ENCODE measurements around the gene AGAP1. TPM values are rescaled to one million over a fixed set of nuclear protein-coding genes. Genes with fewer than 3 reads are reported as not detected.

Gene AGAP1
- total RNA-seq, 1 donor from 2014 or later: 13.5 TPM

DNA sequence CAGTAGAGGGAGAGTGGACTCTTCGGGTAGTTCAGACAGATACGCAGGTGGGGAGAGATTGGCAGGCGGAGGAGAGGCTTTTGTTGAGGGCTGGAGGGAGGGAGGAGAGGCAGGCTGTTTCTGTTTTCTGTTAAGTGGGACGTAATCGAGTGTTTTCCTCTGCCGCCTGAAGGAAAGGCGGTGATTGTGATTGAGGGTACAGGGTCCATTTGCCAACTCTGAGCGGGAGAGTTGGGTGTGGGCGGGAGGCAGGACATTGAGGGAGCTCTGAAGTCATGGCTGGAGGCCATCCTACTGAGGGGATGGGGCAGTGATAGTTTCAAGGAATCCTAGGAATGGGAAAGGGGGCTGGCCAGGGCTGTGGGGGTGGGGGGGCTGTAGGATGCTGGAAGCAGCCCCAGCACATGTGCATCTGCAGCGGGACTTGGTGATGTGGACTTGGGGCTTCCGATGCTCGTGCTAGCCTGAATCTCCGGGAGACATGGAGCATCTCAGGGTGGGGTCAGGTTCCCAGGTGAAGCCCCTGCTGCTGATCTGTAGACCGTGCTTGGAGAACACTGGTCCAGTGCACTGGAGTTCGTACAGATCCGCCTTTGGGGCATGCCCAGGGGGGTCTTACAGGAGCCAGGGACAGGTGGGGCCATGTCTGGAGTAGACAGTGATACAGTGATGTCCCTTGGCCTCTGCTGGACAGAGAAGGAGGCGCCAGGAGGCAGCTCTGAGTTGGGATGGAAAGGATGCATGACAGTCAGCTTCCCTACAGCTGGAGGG is 167.5 kb downstream of the AGAP1 start:
- no peak for DNase-seq (ENCODE audit: low spot score)

GRCh38 chr2:235661952-235662351 is 168.1 kb downstream of the AGAP1 start:
- no peak for DNase-seq (ENCODE audit: low spot score)

DNA sequence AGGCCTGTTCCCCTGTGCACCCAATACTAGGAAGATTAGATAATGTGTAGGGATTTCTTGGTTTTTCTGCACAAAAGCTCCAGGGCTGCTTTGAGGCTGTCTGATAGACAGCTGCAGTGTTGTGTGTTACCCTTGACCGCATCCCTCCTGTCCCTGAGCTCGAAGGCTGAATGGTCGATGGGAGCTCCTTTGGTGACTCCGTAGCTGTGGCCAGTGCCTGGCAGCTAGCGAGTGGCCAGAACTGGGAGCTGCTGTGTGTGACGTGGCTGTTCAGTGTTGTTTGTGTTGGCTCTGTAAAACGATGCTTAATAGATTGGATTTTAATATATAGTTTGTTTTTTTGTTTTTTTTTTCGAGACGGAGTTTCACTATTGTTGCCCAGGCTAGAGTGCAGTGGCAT is 170.0 kb downstream of the AGAP1 start:
- no peak for DNase-seq (ENCODE audit: low spot score)

DNA sequence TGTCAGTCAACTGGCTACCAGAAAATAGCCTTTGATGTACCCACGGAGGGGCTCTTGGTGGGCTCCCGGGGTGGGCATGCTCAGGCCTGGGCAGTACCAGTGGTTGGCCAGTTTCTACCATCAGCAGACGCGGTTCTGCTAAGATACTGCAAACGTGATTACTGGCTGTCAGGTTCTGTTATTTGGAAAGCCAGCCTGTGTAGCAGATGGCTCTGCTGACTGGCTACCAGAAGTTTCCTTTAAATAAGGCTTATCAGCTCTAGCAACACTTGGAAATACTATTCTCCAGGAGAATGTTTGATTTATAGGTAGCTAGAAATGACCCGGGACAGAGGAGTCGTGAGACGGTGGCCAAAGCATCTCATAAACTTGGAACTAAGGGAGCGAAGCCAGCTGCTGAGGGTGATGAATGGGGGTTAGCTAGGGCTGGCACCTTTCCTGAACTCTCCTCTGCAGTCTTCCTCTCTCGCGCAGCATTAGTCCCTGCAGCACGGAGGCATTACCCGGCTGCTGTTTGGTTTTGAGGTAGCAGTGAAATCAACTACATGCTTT is 171.9 kb downstream of the AGAP1 start:
- DNase-seq (ENCODE audit: low spot score): peak; percentile 42

- DNase-seq (ENCODE audit: low spot score): peak; percentile 91
Measured at GRCh38 chr2:235666213-235666781, 172.5 kb downstream of the AGAP1 start.

DNA sequence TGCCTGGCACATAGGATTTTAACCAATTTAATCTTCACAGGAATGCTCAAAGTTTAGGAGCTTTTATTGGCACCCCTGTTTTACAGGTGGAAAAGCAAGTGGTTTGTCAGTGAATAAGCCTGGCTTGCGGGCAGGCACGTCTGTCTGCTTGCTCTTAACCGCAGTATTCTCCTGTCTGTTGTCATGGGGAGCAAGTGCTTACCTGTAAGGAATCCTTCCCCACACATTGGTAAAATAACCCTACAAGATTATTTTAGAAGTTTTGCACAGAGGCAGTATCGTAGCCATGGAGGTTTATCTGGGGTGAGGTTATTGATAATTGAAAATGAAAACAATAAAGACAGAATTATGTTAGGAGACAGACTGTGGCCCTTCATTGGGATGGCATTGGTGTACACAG is 174.9 kb downstream of the AGAP1 start:
- no peak for DNase-seq (ENCODE audit: low spot score)

- DNase-seq (ENCODE audit: low spot score): peak; percentile 69
Measured at GRCh38 chr2:235669269-235669831, 175.5 kb downstream of the AGAP1 start.

- peak; percentile 77 for DNase-seq (ENCODE audit: low spot score)
Measured at GRCh38 chr2:235669983-235670962, 176.4 kb downstream of the AGAP1 start.

- DNase-seq (ENCODE audit: low spot score): no peak
Measured at GRCh38 chr2:235670974-235671787, 177.3 kb downstream of the AGAP1 start.

DNA sequence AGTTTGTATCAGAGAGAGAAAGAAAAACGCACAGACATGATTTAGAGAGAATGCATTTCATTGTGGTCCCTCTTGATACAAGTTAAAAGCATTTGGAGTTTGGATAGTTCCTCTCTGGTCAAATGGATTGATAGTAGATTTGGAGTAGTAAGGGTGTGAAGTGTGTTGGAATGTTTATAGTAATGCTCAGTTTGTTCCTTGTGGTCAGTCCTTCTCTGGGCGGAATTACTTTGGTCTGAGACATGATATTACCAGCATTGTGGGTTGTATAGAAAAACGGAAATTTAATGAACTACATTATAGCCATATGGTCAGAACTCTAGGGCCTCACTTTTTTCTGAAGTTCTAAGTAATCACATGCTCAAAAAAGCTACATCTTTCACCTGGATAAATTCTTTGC is 178.9 kb downstream of the AGAP1 start:
- DNase-seq (ENCODE audit: low spot score): no peak

DNA sequence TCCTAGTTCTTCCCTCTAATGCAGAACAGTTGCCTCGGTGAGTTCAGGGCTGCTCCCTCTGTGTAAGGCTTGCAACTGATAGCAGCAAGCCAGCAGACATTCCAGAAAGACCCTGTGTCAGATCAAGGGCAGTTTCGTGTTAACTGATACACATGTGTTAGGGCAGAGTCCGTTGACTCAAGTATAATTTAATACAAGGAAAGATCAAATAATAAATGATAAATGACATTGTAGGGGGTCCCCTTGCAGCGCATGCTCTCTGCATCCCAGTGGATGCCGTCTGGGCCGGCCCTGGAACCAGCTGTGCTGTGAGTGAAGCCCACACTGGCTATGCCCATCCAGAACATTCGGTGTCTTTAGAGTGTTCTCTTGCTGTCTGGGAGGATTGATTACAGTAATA is 180.3 kb downstream of the AGAP1 start:
- DNase-seq (ENCODE audit: low spot score): no peak

DNA sequence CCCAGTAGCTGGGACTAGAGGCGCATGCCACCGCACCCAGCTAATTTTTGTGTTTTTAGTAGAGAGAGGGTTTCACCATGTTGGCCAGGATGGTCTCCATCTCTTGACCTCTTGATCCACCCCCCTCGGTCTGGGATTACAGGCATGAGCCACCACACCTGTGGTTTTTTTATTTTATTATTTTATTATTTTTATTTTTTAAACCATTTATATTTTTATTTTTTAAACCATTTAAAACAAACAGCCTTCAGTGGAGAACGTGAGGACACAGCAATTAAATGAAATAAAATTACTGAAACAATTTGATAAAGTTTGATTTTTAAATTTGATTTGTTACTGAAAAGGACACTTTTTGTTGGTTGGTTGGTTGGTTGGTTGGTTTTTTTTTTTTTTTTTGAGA is 181.0 kb downstream of the AGAP1 start:
- DNase-seq (ENCODE audit: low spot score): no peak

GRCh38 chr2:235675678-235676535 is 182.1 kb downstream of the AGAP1 start:
- DNase-seq (ENCODE audit: low spot score): no peak

DNA sequence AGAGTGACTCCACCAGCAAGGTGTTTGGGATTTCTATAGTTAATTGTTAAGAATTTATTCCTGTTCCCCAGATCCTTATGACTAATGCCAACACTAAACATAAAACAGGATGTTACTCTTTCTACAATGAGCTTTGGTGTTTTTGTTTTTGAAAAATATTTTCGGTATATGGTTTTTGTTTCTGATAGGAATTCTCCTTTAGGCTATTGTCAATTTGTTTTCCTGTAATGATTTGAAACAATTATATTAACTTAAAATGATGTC is 182.6 kb downstream of the AGAP1 start:
- no peak for DNase-seq (ENCODE audit: low spot score)

- DNase-seq (ENCODE audit: low spot score): peak; percentile 53
Measured at GRCh38 chr2:235677276-235677788, 183.5 kb downstream of the AGAP1 start.

DNA sequence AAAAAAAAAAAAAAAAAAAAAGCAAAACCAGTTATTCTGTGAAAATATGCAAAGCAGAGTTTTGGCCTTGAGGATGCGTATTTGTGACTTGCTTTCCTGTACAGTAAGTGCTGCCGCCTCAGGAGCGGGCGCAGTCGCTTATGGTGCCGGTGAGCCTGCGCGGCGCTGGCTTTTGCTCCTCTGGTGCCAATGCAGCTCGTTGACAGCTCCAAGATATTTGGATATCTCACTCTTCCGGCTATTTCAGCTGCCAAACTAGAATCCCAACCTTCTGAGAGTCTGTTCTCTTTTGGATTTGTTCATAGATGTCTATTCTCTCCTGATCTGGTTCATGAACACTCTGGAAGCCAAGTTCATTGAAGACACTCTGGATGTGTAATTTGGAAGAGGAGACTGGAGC is 184.1 kb downstream of the AGAP1 start:
- DNase-seq (ENCODE audit: low spot score): no peak

- no peak for DNase-seq (ENCODE audit: low spot score)
Measured at GRCh38 chr2:235678712-235679111, 184.9 kb downstream of the AGAP1 start.

DNA sequence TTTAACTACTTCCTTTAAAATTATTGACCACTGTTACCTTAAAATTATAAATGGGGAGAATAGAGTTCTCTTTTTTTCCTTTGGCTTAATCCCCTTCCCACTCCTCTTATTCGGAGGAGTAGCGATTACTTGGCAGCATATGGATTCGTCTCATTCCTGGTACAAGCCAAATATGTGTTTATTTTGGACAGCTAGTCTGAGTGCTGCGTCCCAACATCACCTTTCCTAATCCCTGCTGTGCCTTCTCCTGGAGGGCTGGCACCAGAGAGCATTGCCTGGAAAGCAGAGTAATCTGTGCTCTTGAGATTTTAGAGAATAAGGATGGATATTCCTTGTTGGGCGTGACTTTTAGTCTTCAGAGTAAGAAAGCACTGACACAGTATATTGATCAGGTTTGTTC is 185.6 kb downstream of the AGAP1 start:
- no peak for DNase-seq (ENCODE audit: low spot score)

- no peak for DNase-seq (ENCODE audit: low spot score)
Measured at GRCh38 chr2:235685024-235685721, 191.3 kb downstream of the AGAP1 start.

Data from umbilical cord (tissue), 2 donors.